Measurements from ENCODE around the gene PRPF19. TPM values are rescaled to one million over a fixed set of nuclear protein-coding genes. Genes with fewer than 3 reads are reported as not detected.

Gene PRPF19
- total RNA-seq, 1 donor from 2014 or later = 120 TPM

DNA sequence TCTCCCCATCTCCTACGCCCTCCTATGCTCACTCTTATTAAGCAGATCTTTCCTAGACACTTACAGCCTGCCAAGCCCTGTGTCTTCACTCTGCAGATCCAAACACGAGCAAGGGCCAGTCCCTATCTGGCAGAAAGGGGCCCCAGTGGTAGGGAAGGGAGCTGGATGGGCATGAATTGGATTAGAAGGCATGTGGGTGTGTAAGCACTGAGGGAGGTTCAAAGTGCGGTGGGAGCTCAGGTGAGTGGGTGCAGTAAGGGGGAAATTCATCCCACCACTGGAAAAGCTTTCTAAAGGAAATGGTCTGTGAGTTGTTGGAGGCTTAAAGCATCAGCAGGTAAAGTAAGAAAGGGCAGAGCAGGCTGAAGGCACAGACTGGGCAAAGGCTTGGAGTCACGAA lies 23.4 kb upstream of the PRPF19 start:
- Mint-ChIP-seq H3K4me1 (ENCODE audit: unreplicated experiment) (peaks cover 11% of the 10 kb centered on the region), H3K27ac (peak overlapping the region; percentile 67)

DNA sequence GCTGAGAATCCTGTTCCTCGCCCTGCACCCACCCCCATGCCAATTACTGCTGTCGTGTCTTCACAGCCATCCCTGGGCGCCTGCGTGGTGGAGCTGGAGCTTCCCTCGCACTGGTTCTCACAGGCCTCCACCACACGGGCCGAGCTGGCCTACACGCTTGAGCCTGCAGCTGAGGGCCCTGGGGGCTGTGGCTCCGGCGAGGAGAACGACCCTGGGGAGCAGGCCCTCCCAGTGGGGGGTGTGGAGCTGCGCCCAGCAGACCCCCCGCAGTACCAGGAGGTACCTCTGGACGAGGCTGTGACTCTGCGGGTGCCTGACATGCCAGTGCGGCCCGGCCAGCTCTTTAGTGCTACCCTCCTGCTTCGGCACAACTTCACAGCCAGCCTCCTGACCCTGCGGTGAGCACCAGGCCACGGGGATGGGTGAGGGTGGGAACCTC lies 22.2 kb upstream of the PRPF19 start:
- no peak for TF ChIP-seq CTCF (conservative IDR thresholded peaks at IDR 0.05)
- no peaks in the 10 kb centered on the region for H3K9me3 Mint-ChIP-seq
- no peak overlapping the region for H3K27ac Mint-ChIP-seq
- no peak for DNase-seq (ENCODE audit: extremely low spot score, unreplicated experiment)
- peaks cover 11% of the 10 kb centered on the region for H3K4me1 Mint-ChIP-seq (ENCODE audit: unreplicated experiment)
- H3K4me3 Mint-ChIP-seq = no peak overlapping the region
- no peaks in the 10 kb centered on the region for H3K27me3 Mint-ChIP-seq
- peaks cover 8% of the 10 kb centered on the region for H3K36me3 Mint-ChIP-seq

More for the DNA sequence above, 23.4 kb upstream of the PRPF19 start:
- TF ChIP-seq CTCF (conservative IDR thresholded peaks at IDR 0.05) = no peak
- no peaks in the 10 kb centered on the region for H3K9me3 Mint-ChIP-seq
- no peak for DNase-seq (ENCODE audit: extremely low spot score, unreplicated experiment)
- H3K27me3 Mint-ChIP-seq = no peaks in the 10 kb centered on the region
- no peak overlapping the region for H3K4me3 Mint-ChIP-seq
- H3K36me3 Mint-ChIP-seq = peaks cover 13% of the 10 kb centered on the region

GRCh38 chr11:60927600-60927999 lies 21.2 kb upstream of the PRPF19 start:
- no peak overlapping the region for H3K4me3 Mint-ChIP-seq
- no peaks in the 10 kb centered on the region for H3K9me3 Mint-ChIP-seq
- no peaks in the 10 kb centered on the region for H3K27me3 Mint-ChIP-seq
- no peak for TF ChIP-seq CTCF (conservative IDR thresholded peaks at IDR 0.05)
- peaks cover 8% of the 10 kb centered on the region for H3K36me3 Mint-ChIP-seq
- H3K4me1 Mint-ChIP-seq (ENCODE audit: unreplicated experiment) = peaks cover 11% of the 10 kb centered on the region
- DNase-seq (ENCODE audit: extremely low spot score, unreplicated experiment) = no peak
- H3K27ac Mint-ChIP-seq = no peak overlapping the region

GRCh38 chr11:60927061-60927592 lies 20.7 kb upstream of the PRPF19 start:
- TF ChIP-seq CTCF (conservative IDR thresholded peaks at IDR 0.05) = no peak
- Mint-ChIP-seq H3K4me3 (peak overlapping the region; percentile 97), H3K27ac (no peak overlapping the region), H3K4me1 (ENCODE audit: unreplicated experiment) (peaks cover 15% of the 10 kb centered on the region), H3K27me3 (no peaks in the 10 kb centered on the region), H3K36me3 (peaks cover 12% of the 10 kb centered on the region), H3K9me3 (no peaks in the 10 kb centered on the region)
- DNase-seq (ENCODE audit: extremely low spot score, unreplicated experiment) = no peak

DNA sequence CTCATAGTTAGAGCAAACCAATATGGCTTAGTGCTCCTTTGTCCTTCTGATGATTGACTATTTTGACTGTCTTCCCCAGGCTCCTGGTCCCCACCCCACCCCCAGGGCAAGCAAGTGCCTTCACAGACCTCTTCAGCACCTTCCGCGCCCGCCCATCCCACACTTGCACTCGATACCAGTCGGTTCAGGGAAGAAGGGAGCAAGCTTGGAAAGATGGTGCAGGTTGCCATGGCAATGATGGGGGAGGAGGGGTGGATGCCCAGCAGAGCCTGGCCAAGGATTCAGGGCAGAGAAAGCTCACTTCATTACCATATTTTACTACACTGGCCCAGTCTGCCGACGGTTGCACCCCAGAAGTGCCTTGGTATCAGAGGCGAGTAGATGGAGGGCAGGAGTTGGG lies 20.1 kb upstream of the PRPF19 start:
- H3K36me3 Mint-ChIP-seq = peaks cover 12% of the 10 kb centered on the region

More for the DNA sequence above, 20.1 kb upstream of the PRPF19 start:
- no peak overlapping the region for H3K27ac Mint-ChIP-seq
- H3K27me3 Mint-ChIP-seq = no peaks in the 10 kb centered on the region
- no peak for TF ChIP-seq CTCF (conservative IDR thresholded peaks at IDR 0.05)
- peak overlapping the region; percentile 97 for H3K4me3 Mint-ChIP-seq
- peaks cover 15% of the 10 kb centered on the region for H3K4me1 Mint-ChIP-seq (ENCODE audit: unreplicated experiment)
- no peak for DNase-seq (ENCODE audit: extremely low spot score, unreplicated experiment)
- H3K9me3 Mint-ChIP-seq = no peaks in the 10 kb centered on the region

Measured in type B pancreatic cell (in vitro differentiated cells).